ENCODE data around the gene BICDL1.

BICDL1 gene

GRCh38 chr12:120130011-120130410 is 141.0 kb downstream of the BICDL1 start:
- no peak for DNase-seq

- no peak for DNase-seq
These were observed 142.1 kb downstream of the BICDL1 start for GRCh38 chr12:120131116-120131515.

GRCh38 chr12:120132054-120132836 is 143.2 kb downstream of the BICDL1 start:
- no peak for DNase-seq

- no peak for DNase-seq
These were observed 143.9 kb downstream of the BICDL1 start for GRCh38 chr12:120132863-120133385.

GRCh38 chr12:120134307-120134980 is 145.4 kb downstream of the BICDL1 start:
- no peak for DNase-seq

GRCh38 chr12:120136093-120136770 is 147.2 kb downstream of the BICDL1 start:
- DNase-seq: no peak

- peak in 1 of 14 donors; percentile 15 for DNase-seq
These were observed 148.8 kb downstream of the BICDL1 start for GRCh38 chr12:120137833-120138232.

GRCh38 chr12:120138366-120138765 is 149.3 kb downstream of the BICDL1 start:
- no peak for DNase-seq

- no peak for DNase-seq
These were observed 150.9 kb downstream of the BICDL1 start for GRCh38 chr12:120139958-120140357.

GRCh38 chr12:120140603-120141002 is 151.6 kb downstream of the BICDL1 start:
- no peak for DNase-seq

GRCh38 chr12:120141336-120141735 is 152.3 kb downstream of the BICDL1 start:
- DNase-seq: peak in 5 of 14 donors; percentile 12 to 73 (median 16)

GRCh38 chr12:120142231-120142877 is 153.3 kb downstream of the BICDL1 start:
- no peak for DNase-seq

All from C1 segment of cervical spinal cord (tissue), 14 donors.